Vagina (tissue), 2 donors: ENCODE results near the gene GSTM3. TPM values are rescaled to one million over a fixed set of nuclear protein-coding genes. Genes with fewer than 3 reads are reported as not detected.
"Not testable (repeated sequence)": the region's sequence is repeated elsewhere in the genome, so short reads cannot be mapped to it uniquely, and the experiment has no call there.

Source experiments
- DNase-seq, 2 donors: peaks; one replicate each; pipeline ENCODE4 v3.0.0-alpha.2; 2017; ENCODE audit errors: extremely low spot score in 2 of 2
- H3K27ac ChIP-seq: fragments of 200-600 bp; sonication (generic); one replicate; pipeline ENCODE4 v1.5.1; 2019
- H3K27me3 ChIP-seq: fragments of 200-600 bp; sonication (generic); one replicate; pipeline ENCODE4 v1.5.1; 2019
- H3K36me3 ChIP-seq, 2 donors: fragments of 200-600 bp; sonication (generic); one replicate each; pipeline ENCODE4 v1.5.1; 2017 to 2019
- H3K4me1 ChIP-seq: fragments of 200-600 bp; sonication (generic); one replicate; pipeline ENCODE4 v1.5.1; 2019
- H3K4me3 ChIP-seq, 2 donors: fragments of 200-600 bp; sonication (generic); 1 replicate in 1 of 2; 2 replicates in 1 of 2; pipeline ENCODE4 v1.5.1; 2016 to 2019
- H3K9me3 ChIP-seq: fragments of 200-600 bp; sonication (generic); one replicate; pipeline ENCODE4 v1.5.1; 2019
- POLR2A ChIP-seq, 2 donors: fragments of 450-650 bp; IDR thresholded peaks; one replicate each; pipeline ENCODE4 v1.6.1; 2017; ENCODE audit warnings: antibody characterized with exemption in 2 of 2, mild to moderate bottlenecking in 2 of 2, moderate library complexity in 2 of 2
- POLR2AphosphoS5 ChIP-seq, 2 donors: sonication (generic); formaldehyde crosslinking; IDR thresholded peaks; one replicate each; pipeline ENCODE4 v1.9.0; 2017; ENCODE audit warnings: antibody characterized with exemption in 2 of 2, mild to moderate bottlenecking in 2 of 2, low read depth in 1 of 2; ENCODE audit not compliant: insufficient read depth in 1 of 2
- intact Hi-C: fragments of 100-400 bp; cut with DNase I; formaldehyde crosslinking; loops from one replicate; pipeline ENCODE4 v1.15.1; 2023
- total RNA-seq: library from RNA; depleted of rRNA; stranded (reverse); fragments of >200 nt; gene quantifications from one replicate; pipeline ENCODE4 v1.2.3, GENCODE V29; 2016
- TF ChIP-seq, protein P1 (sequence below), 3 experiments: fragments of 450-650 bp in 2 of 3; fragments of 200-600 bp in 1 of 3; sonication (generic) in 1 of 3; IDR thresholded peaks; one replicate each; pipeline ENCODE4 v1.5.1; 2017 to 2019; ENCODE audit warnings: antibody characterized with exemption in 3 of 3, mild to moderate bottlenecking in 2 of 3, moderate library complexity in 2 of 3

GSTM3 gene
- total RNA-seq, 1 donor from 2014 or later, result 199 TPM

DNA sequence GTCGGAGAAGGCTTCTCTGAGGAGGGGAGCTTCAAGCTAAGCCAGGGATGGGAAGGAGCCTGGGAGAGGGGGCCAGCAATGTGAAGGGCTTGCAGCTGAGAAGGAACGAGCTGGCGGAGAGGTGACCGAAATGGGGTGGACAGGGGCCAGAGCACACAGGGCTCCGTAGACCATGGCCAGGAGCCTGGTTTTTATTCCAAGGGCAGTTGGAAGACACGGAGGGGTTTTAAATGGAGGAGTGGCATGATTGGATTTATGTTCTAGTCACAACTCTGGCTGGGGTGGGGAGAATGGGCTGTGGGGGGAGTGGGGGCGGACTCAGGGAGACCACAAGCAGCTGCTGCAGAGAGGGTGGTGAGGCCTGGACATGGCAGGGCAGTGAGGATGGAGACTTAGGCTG lies 28.0 kb upstream of the GSTM3 start:
- intact Hi-C loops, result no loop called here
- no peak for DNase-seq
- TF ChIP-seq, protein P1, sequence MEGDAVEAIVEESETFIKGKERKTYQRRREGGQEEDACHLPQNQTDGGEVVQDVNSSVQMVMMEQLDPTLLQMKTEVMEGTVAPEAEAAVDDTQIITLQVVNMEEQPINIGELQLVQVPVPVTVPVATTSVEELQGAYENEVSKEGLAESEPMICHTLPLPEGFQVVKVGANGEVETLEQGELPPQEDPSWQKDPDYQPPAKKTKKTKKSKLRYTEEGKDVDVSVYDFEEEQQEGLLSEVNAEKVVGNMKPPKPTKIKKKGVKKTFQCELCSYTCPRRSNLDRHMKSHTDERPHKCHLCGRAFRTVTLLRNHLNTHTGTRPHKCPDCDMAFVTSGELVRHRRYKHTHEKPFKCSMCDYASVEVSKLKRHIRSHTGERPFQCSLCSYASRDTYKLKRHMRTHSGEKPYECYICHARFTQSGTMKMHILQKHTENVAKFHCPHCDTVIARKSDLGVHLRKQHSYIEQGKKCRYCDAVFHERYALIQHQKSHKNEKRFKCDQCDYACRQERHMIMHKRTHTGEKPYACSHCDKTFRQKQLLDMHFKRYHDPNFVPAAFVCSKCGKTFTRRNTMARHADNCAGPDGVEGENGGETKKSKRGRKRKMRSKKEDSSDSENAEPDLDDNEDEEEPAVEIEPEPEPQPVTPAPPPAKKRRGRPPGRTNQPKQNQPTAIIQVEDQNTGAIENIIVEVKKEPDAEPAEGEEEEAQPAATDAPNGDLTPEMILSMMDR (IDR thresholded peaks at IDR 0.05), result no peak
- TF ChIP-seq POLR2A (IDR thresholded peaks at IDR 0.05) (no peak), POLR2AphosphoS5 (IDR thresholded peaks at IDR 0.05; ENCODE audit: insufficient read depth in 1 of 2, low read depth in 1 of 2) (no peak)

GRCh38 chr1:109768335-109768650 lies 27.5 kb upstream of the GSTM3 start:
- Histone ChIP-seq H3K27me3 (no peaks in the 10 kb centered on the region), H3K4me1 (peaks cover 8% of the 10 kb centered on the region), H3K27ac (no peak overlapping the region), H3K9me3 (no peaks in the 10 kb centered on the region), H3K36me3 (no peaks in the 10 kb centered on the region), H3K4me3 (no peak overlapping the region)
- intact Hi-C loops, result no loop called here
- TF ChIP-seq POLR2AphosphoS5 (IDR thresholded peaks at IDR 0.05; ENCODE audit: insufficient read depth in 1 of 2, low read depth in 1 of 2), result no peak
- TF ChIP-seq, protein P1 (IDR thresholded peaks at IDR 0.05), result no peak
- TF ChIP-seq POLR2A (IDR thresholded peaks at IDR 0.05), result no peak
- no peak for DNase-seq

More for the DNA sequence above, 28.0 kb upstream of the GSTM3 start:
- Histone ChIP-seq H3K9me3 (no peaks in the 10 kb centered on the region), H3K27me3 (no peaks in the 10 kb centered on the region), H3K4me3 (no peak overlapping the region), H3K4me1 (peaks cover 2% of the 10 kb centered on the region), H3K36me3 (no peaks in the 10 kb centered on the region), H3K27ac (no peak overlapping the region)

DNA sequence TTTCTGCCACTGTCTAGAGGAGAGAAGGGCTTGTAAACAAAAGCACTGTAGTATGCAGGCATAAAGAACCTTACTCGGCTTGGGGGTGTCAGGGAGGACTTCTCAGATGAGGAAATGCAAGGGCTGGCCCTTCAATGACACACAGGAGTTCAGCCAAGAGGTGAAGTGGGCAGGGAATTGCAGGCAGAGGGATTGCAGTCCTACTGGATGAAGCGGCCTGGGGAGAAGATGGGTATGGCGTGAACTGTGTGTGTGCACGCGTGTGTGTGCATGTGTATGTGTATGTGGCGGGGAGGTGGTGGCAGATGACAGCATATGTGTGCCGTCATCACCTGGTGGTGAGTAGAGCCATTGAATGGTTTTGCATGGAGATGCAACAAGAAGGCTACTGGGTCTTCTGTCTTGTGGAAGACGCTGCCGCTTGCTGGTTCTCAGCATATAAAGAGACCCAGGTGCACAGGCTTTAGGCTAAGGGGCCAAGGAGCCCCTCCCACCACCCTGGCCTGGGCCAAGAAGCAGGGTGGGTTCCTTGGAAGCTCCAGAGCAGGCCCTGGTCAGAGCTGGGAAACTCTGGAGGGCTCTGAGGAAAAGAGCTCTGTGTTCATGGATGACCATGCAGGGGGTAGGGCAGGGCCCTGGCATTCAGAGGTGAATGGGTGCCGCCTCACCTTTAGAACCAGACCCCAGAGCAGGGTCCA lies 26.9 kb upstream of the GSTM3 start:
- H3K4me1 ChIP-seq, result peaks cover 11% of the 10 kb centered on the region
- no peaks in the 10 kb centered on the region for H3K27me3 ChIP-seq
- H3K27ac ChIP-seq, result no peak overlapping the region
- no peaks in the 10 kb centered on the region for H3K36me3 ChIP-seq
- TF ChIP-seq POLR2A (IDR thresholded peaks at IDR 0.05), result no peak
- TF ChIP-seq, protein P1 (IDR thresholded peaks at IDR 0.05), result no peak
- DNase-seq, result no peak
- intact Hi-C loops, result no loop called here
- H3K4me3 ChIP-seq, result no peak overlapping the region
- H3K9me3 ChIP-seq, result no peaks in the 10 kb centered on the region

- H3K27ac ChIP-seq, H3K4me3 ChIP-seq, DNase-seq, H3K27me3 ChIP-seq, intact Hi-C loops, H3K9me3 ChIP-seq, H3K36me3 ChIP-seq: not testable (repeated sequence)
- H3K4me1 ChIP-seq, result peaks cover 11% of the 10 kb centered on the region
Observed at GRCh38 chr1:109766991-109767636, 26.3 kb upstream of the GSTM3 start.

DNA sequence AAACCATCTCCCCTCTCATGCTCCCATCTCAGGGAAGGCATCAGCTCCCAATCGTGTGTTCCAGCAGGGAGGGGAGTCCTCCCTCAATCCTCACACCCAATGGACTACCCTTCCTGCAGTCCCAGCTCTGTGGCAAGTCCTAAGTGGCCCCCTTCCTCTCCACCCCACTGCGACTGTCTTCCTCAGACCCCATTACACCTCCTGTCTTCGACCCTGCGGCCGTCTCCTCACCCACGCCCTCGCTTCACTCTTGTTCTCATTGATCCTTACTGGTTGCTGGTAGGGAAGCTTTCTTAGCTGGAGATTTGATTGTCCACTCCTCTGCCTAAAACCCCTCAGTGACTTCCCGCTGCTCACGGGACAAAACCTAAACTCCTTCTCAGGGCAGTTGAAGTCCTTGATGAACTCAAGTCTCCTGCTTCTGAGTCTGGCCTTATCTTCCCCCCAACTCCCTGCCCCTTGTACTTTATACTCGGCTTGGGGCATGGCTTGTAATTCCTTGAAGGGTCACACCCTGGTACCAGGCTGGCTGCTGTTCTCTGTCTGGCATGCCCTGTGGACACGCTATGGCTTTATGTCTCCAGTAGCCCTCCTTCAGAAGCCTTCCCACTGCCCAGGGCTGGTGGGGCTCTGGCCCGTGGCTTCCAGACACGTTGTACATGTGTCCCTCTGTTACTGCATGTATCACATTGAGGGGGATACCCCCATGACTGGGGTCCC lies 25.2 kb upstream of the GSTM3 start:
- intact Hi-C loops, result no loop called here
- H3K9me3 ChIP-seq, result no peaks in the 10 kb centered on the region
- peaks cover 11% of the 10 kb centered on the region for H3K4me1 ChIP-seq
- no peak for TF ChIP-seq POLR2AphosphoS5 (IDR thresholded peaks at IDR 0.05; ENCODE audit: insufficient read depth in 1 of 2, low read depth in 1 of 2)
- no peak for TF ChIP-seq POLR2A (IDR thresholded peaks at IDR 0.05)
- TF ChIP-seq, protein P1 (IDR thresholded peaks at IDR 0.05), result no peak
- no peak overlapping the region for H3K27ac ChIP-seq
- H3K36me3 ChIP-seq, result no peaks in the 10 kb centered on the region
- H3K27me3 ChIP-seq, result no peaks in the 10 kb centered on the region
- DNase-seq, result no peak
- no peak overlapping the region for H3K4me3 ChIP-seq
